Stomach smooth muscle (tissue), 2 donors: ENCODE results near the gene GLYR1.

Experiments used
- H3K27ac ChIP-seq: one replicate; pipeline ENCODE4 v1.7.0; 2013; ENCODE audit warnings: mild to moderate bottlenecking, low read length, inconsistent platforms
- H3K27me3 ChIP-seq, 2 donors: one replicate each; pipeline ENCODE4 v1.7.0; 2013; ENCODE audit warnings: low read length in 2 of 2; ENCODE audit not compliant: insufficient read depth in 2 of 2, control insufficient read depth in 1 of 2
- H3K36me3 ChIP-seq, 2 donors: one replicate each; pipeline ENCODE4 v1.7.0; 2013; ENCODE audit warnings: low read length in 2 of 2; ENCODE audit not compliant: control insufficient read depth in 2 of 2, insufficient read depth in 2 of 2
- H3K4me1 ChIP-seq: one replicate; pipeline ENCODE4 v1.7.0; 2013; ENCODE audit warnings: low read length; ENCODE audit not compliant: control insufficient read depth, insufficient read depth
- H3K4me3 ChIP-seq, 2 donors: one replicate each; pipeline ENCODE4 v1.7.0; 2013; ENCODE audit warnings: low read length in 2 of 2
- H3K9ac ChIP-seq, 2 donors: one replicate each; pipeline ENCODE4 v1.7.0; 2013; ENCODE audit warnings: low read length in 2 of 2, mild to moderate bottlenecking in 1 of 2
- H3K9me3 ChIP-seq, 2 donors: one replicate each; pipeline ENCODE4 v1.7.0; 2013; ENCODE audit warnings: low read length in 2 of 2; ENCODE audit not compliant: control insufficient read depth in 2 of 2
- donor health status: healthy.
- donor health status: Pancreatic carcinoma.

The GLYR1 gene

GRCh38 chr16:4828567-4829321 is 18.3 kb downstream of the GLYR1 start:
- Histone ChIP-seq H3K4me3 (no peak overlapping the region), H3K9ac (no peak overlapping the region), H3K36me3 (peaks cover 54 to 63% of the 10 kb centered on the region in 2 donors), H3K27me3 (no peaks in the 10 kb centered on the region), H3K4me1 (peaks cover 9% of the 10 kb centered on the region), H3K27ac (no peak overlapping the region), H3K9me3 (no peaks in the 10 kb centered on the region)

- Histone ChIP-seq H3K4me3 (peak overlapping the region in 1 of 2 donors; percentile 14), H3K4me1 (peaks cover 9% of the 10 kb centered on the region), H3K36me3 (peaks cover 49 to 65% of the 10 kb centered on the region in 2 donors), H3K9ac (peak overlapping the region in 1 of 2 donors; percentile 21), H3K9me3 (no peaks in the 10 kb centered on the region), H3K27ac (peak overlapping the region; percentile 6), H3K27me3 (no peaks in the 10 kb centered on the region)
Observed at GRCh38 chr16:4826980-4827379, 20.1 kb downstream of the GLYR1 start.

GRCh38 chr16:4826526-4826925 is 20.6 kb downstream of the GLYR1 start:
- no peak overlapping the region for H3K4me3 ChIP-seq
- H3K4me1 ChIP-seq: peaks cover 9% of the 10 kb centered on the region
- no peak overlapping the region for H3K9ac ChIP-seq
- H3K9me3 ChIP-seq: no peaks in the 10 kb centered on the region
- peaks cover 49 to 64% of the 10 kb centered on the region in 2 donors for H3K36me3 ChIP-seq
- H3K27ac ChIP-seq: no peak overlapping the region
- H3K27me3 ChIP-seq: no peaks in the 10 kb centered on the region

GRCh38 chr16:4825196-4825595 is 21.9 kb downstream of the GLYR1 start:
- Histone ChIP-seq H3K9me3 (no peaks in the 10 kb centered on the region), H3K27ac (no peak overlapping the region), H3K4me3 (no peak overlapping the region), H3K36me3 (peaks cover 47 to 62% of the 10 kb centered on the region in 2 donors), H3K4me1 (peaks cover 9% of the 10 kb centered on the region), H3K9ac (no peak overlapping the region), H3K27me3 (no peaks in the 10 kb centered on the region)

- Histone ChIP-seq H3K27me3 (no peaks in the 10 kb centered on the region), H3K4me3 (no peak overlapping the region), H3K9ac (no peak overlapping the region), H3K4me1 (no peaks in the 10 kb centered on the region), H3K9me3 (no peaks in the 10 kb centered on the region), H3K27ac (no peak overlapping the region), H3K36me3 (peaks cover 39 to 53% of the 10 kb centered on the region in 2 donors)
Observed at GRCh38 chr16:4820652-4821051, 26.4 kb downstream of the GLYR1 start.

- peak overlapping the region in 1 of 2 donors; percentile 29 for H3K4me3 ChIP-seq
- H3K9me3 ChIP-seq: no peaks in the 10 kb centered on the region
- H3K4me1 ChIP-seq: peaks cover 17% of the 10 kb centered on the region
- H3K27ac ChIP-seq: peak overlapping the region; percentile 92
- H3K36me3 ChIP-seq: peaks cover 17 to 37% of the 10 kb centered on the region in 2 donors
- H3K9ac ChIP-seq: peak overlapping the region; percentile 16 to 37
- H3K27me3 ChIP-seq: no peaks in the 10 kb centered on the region
Observed at GRCh38 chr16:4814542-4815173, 32.4 kb downstream of the GLYR1 start.

GRCh38 chr16:4814046-4814445 is 33.0 kb downstream of the GLYR1 start:
- Histone ChIP-seq H3K27ac (peak overlapping the region; percentile 92), H3K4me3 (no peak overlapping the region)

GRCh38 chr16:4813251-4814003 is 33.7 kb downstream of the GLYR1 start:
- peak overlapping the region in 1 of 2 donors; percentile 16 for H3K4me3 ChIP-seq

More at GRCh38 chr16:4814046-4814445, 33.0 kb downstream of the GLYR1 start:
- peak overlapping the region; percentile 16 to 37 for H3K9ac ChIP-seq
- H3K4me1 ChIP-seq: peaks cover 17% of the 10 kb centered on the region
- no peaks in the 10 kb centered on the region for H3K9me3 ChIP-seq
- H3K27me3 ChIP-seq: no peaks in the 10 kb centered on the region
- H3K36me3 ChIP-seq: peaks cover 15 to 34% of the 10 kb centered on the region in 2 donors

GRCh38 chr16:4811773-4812172 is 35.3 kb downstream of the GLYR1 start:
- Histone ChIP-seq H3K27ac (peak overlapping the region; percentile 37), H3K4me1 (peaks cover 17% of the 10 kb centered on the region), H3K4me3 (no peak overlapping the region), H3K9me3 (no peaks in the 10 kb centered on the region), H3K36me3 (peaks cover 19 to 25% of the 10 kb centered on the region in 2 donors), H3K9ac (no peak overlapping the region), H3K27me3 (no peaks in the 10 kb centered on the region)

More at GRCh38 chr16:4813251-4814003, 33.7 kb downstream of the GLYR1 start:
- Histone ChIP-seq H3K36me3 (peaks cover 15 to 28% of the 10 kb centered on the region in 2 donors), H3K27me3 (no peaks in the 10 kb centered on the region), H3K9ac (peak overlapping the region in 1 of 2 donors; percentile 42), H3K9me3 (no peaks in the 10 kb centered on the region), H3K4me1 (peaks cover 17% of the 10 kb centered on the region), H3K27ac (peak overlapping the region; percentile 92)

GRCh38 chr16:4811242-4811641 is 35.8 kb downstream of the GLYR1 start:
- Histone ChIP-seq H3K9ac (no peak overlapping the region), H3K27me3 (no peaks in the 10 kb centered on the region), H3K36me3 (peaks cover 19 to 25% of the 10 kb centered on the region in 2 donors), H3K4me3 (no peak overlapping the region), H3K27ac (no peak overlapping the region), H3K9me3 (no peaks in the 10 kb centered on the region), H3K4me1 (peaks cover 17% of the 10 kb centered on the region)
